H1 (cell line): Measurements from ENCODE around the gene ZNF223. TPM values are rescaled to one million over a fixed set of nuclear protein-coding genes. Genes with fewer than 3 reads are reported as not detected.

Experiments used
- ASH2L ChIP-seq: fragments of 200-600, 300-600 bp; sonication (generic); IDR thresholded peaks from one replicate; pipeline ENCODE4 v1.7.1; 2017; ENCODE audit warnings: low read length
- BACH1 ChIP-seq: IDR thresholded peaks from 2 replicates; pipeline ENCODE4 v1.6.1; 2012; ENCODE audit warnings: low read length, improper control_type of control experiment
- BCL11A ChIP-seq, 2 experiments: IDR thresholded peaks; one replicate each; pipeline ENCODE4 v1.6.1; 2011; ENCODE audit warnings: low read depth in 2 of 2, low read length in 2 of 2, mild to moderate bottlenecking in 2 of 2
- BRCA1 ChIP-seq: IDR thresholded peaks from 2 replicates; pipeline ENCODE4 v1.6.1; 2012; ENCODE audit warnings: low read depth, low read length, improper control_type of control experiment
- CBX8 ChIP-seq: fragments of 300-800, 300-1000 bp; sonication (generic); IDR thresholded peaks from 2 replicates; pipeline ENCODE4 v1.7.1; 2016; ENCODE audit warnings: low read depth, low read length, borderline replicate concordance
- CHD2 ChIP-seq: IDR thresholded peaks from 2 replicates; pipeline ENCODE4 v1.6.1; 2012; ENCODE audit warnings: low read length, improper control_type of control experiment
- CREB1 ChIP-seq: IDR thresholded peaks from 2 replicates; pipeline ENCODE4 v1.6.1; 2012; ENCODE audit warnings: inconsistent platforms
- EZH2 ChIP-seq: fragments of 200-600 bp; sonication (generic); IDR thresholded peaks from 2 replicates; pipeline ENCODE4 v1.7.1; 2012; ENCODE audit warnings: low read depth, mild to moderate bottlenecking, moderate library complexity, low read length, inconsistent platforms; ENCODE audit not compliant: severe bottlenecking
- GABPA ChIP-seq: IDR thresholded peaks from 2 replicates; pipeline ENCODE4 v1.6.1; 2011; ENCODE audit warnings: mild to moderate bottlenecking, low read length, moderate library complexity, borderline replicate concordance; ENCODE audit not compliant: insufficient read depth
- HDAC2 ChIP-seq, 2 experiments: fragments of 300-600 bp in 1 of 2; sonication (generic) in 1 of 2; IDR thresholded peaks; 2 replicates each; pipeline ENCODE4 v1.6.1; 2011 to 2012; ENCODE audit warnings: low read depth in 2 of 2, low read length in 2 of 2, mild to moderate bottlenecking in 2 of 2, moderate library complexity in 2 of 2, borderline replicate concordance in 1 of 2, inconsistent platforms in 1 of 2
- JUN ChIP-seq: IDR thresholded peaks from 2 replicates; pipeline ENCODE4 v1.6.1; 2011; ENCODE audit warnings: low read depth, mild to moderate bottlenecking, improper control_type of control experiment, low read length
- JUND ChIP-seq: IDR thresholded peaks from 2 replicates; pipeline ENCODE4 v1.6.1; 2011; ENCODE audit warnings: mild to moderate bottlenecking, improper control_type of control experiment, low read length
- MAFK ChIP-seq: IDR thresholded peaks from 2 replicates; pipeline ENCODE4 v1.6.1; 2012; ENCODE audit warnings: low read depth, mild to moderate bottlenecking, improper control_type of control experiment, low read length
- NANOG ChIP-seq: IDR thresholded peaks from 2 replicates; pipeline ENCODE4 v1.6.1; 2011; ENCODE audit warnings: low read length, low read depth, mild to moderate bottlenecking, inconsistent platforms; ENCODE audit not compliant: insufficient read depth, poor library complexity, severe bottlenecking
- SAP30 ChIP-seq: fragments of 300-600 bp; sonication (generic); IDR thresholded peaks from 2 replicates; pipeline ENCODE4 v1.7.1; 2012; ENCODE audit warnings: low read length, moderate library complexity, mild to moderate bottlenecking, inconsistent platforms; ENCODE audit not compliant: insufficient read depth, insufficient replicate concordance
- SIN3A ChIP-seq, 2 experiments: IDR thresholded peaks in 1 of 2; conservative IDR thresholded peaks in 1 of 2; 2 replicates each; pipeline ENCODE4 v1.6.1; 2011 to 2012; ENCODE audit warnings: low read length in 2 of 2, improper control_type of control experiment in 1 of 2, low read depth in 1 of 2, mild to moderate bottlenecking in 1 of 2
- SIRT6 ChIP-seq: IDR thresholded peaks from one replicate; pipeline ENCODE4 v1.7.1; 2012; ENCODE audit warnings: low read length, inconsistent platforms
- SP1 ChIP-seq: IDR thresholded peaks from 2 replicates; pipeline ENCODE4 v1.6.1; 2011; ENCODE audit warnings: low read depth, low read length
- SP2 ChIP-seq: IDR thresholded peaks from 2 replicates; pipeline ENCODE4 v1.6.1; 2012; ENCODE audit warnings: mild to moderate bottlenecking, low read length, inconsistent platforms
- YY1 ChIP-seq: IDR thresholded peaks from 2 replicates; pipeline ENCODE4 v1.6.1; 2011; ENCODE audit warnings: low read depth, mild to moderate bottlenecking, low read length
- ZNF274 ChIP-seq: IDR thresholded peaks from 2 replicates; pipeline ENCODE4 v1.7.0; 2012; ENCODE audit warnings: low read length, borderline replicate concordance; ENCODE audit errors: extremely low read depth
- polyA plus RNA-seq, 7 experiments: library from polyadenylated mRNA; depleted of rRNA in 3 of 7; stranded (reverse) in 5 of 7; unstranded in 2 of 7; fragments of >200 nt in 5 of 7; fragments of 200-250 nt in 2 of 7; gene quantifications; 1 replicate in 5 of 7; 2 replicates in 1 of 7; 4 replicates in 1 of 7; pipeline versions ENCODE4 v1.2.1 to v1.2.3, GENCODE V29; 2011 to 2013; ENCODE audit warnings: missing spikeins in 2 of 7, mixed read lengths in 2 of 7
- total RNA-seq: library from RNA; stranded (reverse); fragmentation: NEBNext Ultra II Directional; extraction: Animal tissue kit (Norgen Biotek cat#: 25700); gene quantifications from 2 replicates; pipeline ENCODE4 v1.2.1, GENCODE V29; 2021
- TF ChIP-seq, protein P1 (sequence below), 3 experiments: IDR thresholded peaks; 1 replicate in 2 of 3; 2 replicates in 1 of 3; pipeline versions ENCODE4 v1.5.1 to v1.6.1; 2011; ENCODE audit warnings: low read length in 3 of 3, mild to moderate bottlenecking in 3 of 3, inconsistent platforms in 2 of 3, low read depth in 1 of 3, moderate library complexity in 1 of 3; ENCODE audit not compliant: insufficient read depth in 1 of 3; ENCODE audit errors: control extremely low read depth in 1 of 3
- TF ChIP-seq, protein P2 (sequence below): IDR thresholded peaks from 2 replicates; pipeline ENCODE4 v1.6.1; 2012; ENCODE audit warnings: inconsistent platforms

The ZNF223 gene
- total and polyA plus RNA-seq, 2 of the 8 experiments (the other 6 are each of a cell fraction or from before 2014, with no cell fraction given): 1.7 to 4.3 TPM

DNA sequence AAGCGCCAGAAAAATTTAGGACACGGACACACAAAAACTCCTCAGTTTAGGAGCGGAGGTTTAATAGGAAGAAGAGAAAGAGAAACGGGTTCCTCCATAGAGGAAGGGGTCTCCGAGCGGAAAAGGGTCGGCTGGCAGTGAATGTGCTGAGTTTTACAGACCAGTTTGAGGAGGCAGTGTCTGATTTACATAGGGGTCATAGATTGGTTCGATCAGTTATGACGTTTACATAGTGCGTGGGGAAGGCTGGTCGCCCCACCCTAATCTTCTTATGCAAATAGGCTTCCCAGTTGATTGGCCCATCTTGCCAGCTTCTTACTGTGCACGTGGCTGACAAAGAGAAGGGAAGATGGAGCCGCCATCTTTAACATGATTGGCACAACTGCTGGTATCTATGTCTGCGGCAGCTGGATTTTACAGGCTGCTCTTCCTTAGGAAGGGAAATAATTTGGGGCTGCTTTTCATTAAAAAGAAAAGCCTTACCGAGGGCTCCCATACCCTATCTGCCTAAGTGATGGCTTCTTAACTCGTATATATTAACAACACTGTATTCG is 60.2 kb downstream of the ZNF223 start (continued):
- TF ChIP-seq CBX8 (no peak), BCL11A (IDR thresholded peaks at IDR 0.05; ENCODE audit: low read depth in 2 of 2, low read length in 2 of 2) (no peak), NANOG (no peak), SAP30 (no peak), SIN3A (conservative IDR thresholded peaks at IDR 0.05 in 1 of 2, IDR thresholded peaks at IDR 0.05 in 1 of 2; ENCODE audit: low read depth in 1 of 2, low read length in 2 of 2) (no peak; a peak in 1 of 4 replicates), SP2 (no peak), EZH2 (no peak), GABPA (no peak), BACH1 (no peak), SP1 (no peak), BRCA1 (no peak), SIRT6 (no peak), JUND (no peak), CREB1 (peak; percentile 65), MAFK (no peak), ZNF274 (no peak), YY1 (peak; percentile 92), HDAC2 (IDR thresholded peaks at IDR 0.05; ENCODE audit: borderline replicate concordance in 1 of 2, low read depth in 2 of 2, low read length in 2 of 2) (no peak), JUN (no peak), ASH2L (no peak), CHD2 (no peak)
- TF ChIP-seq, protein P1, sequence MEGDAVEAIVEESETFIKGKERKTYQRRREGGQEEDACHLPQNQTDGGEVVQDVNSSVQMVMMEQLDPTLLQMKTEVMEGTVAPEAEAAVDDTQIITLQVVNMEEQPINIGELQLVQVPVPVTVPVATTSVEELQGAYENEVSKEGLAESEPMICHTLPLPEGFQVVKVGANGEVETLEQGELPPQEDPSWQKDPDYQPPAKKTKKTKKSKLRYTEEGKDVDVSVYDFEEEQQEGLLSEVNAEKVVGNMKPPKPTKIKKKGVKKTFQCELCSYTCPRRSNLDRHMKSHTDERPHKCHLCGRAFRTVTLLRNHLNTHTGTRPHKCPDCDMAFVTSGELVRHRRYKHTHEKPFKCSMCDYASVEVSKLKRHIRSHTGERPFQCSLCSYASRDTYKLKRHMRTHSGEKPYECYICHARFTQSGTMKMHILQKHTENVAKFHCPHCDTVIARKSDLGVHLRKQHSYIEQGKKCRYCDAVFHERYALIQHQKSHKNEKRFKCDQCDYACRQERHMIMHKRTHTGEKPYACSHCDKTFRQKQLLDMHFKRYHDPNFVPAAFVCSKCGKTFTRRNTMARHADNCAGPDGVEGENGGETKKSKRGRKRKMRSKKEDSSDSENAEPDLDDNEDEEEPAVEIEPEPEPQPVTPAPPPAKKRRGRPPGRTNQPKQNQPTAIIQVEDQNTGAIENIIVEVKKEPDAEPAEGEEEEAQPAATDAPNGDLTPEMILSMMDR (IDR thresholded peaks at IDR 0.05; ENCODE audit: control extremely low read depth in 1 of 3, insufficient read depth in 1 of 3, low read depth in 1 of 3, low read length in 3 of 3): no peak
- TF ChIP-seq, protein P2, sequence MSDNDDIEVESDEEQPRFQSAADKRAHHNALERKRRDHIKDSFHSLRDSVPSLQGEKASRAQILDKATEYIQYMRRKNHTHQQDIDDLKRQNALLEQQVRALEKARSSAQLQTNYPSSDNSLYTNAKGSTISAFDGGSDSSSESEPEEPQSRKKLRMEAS: peak; percentile 84
